ENCODE measurements around the gene C4orf50.

Gene C4orf50

DNA sequence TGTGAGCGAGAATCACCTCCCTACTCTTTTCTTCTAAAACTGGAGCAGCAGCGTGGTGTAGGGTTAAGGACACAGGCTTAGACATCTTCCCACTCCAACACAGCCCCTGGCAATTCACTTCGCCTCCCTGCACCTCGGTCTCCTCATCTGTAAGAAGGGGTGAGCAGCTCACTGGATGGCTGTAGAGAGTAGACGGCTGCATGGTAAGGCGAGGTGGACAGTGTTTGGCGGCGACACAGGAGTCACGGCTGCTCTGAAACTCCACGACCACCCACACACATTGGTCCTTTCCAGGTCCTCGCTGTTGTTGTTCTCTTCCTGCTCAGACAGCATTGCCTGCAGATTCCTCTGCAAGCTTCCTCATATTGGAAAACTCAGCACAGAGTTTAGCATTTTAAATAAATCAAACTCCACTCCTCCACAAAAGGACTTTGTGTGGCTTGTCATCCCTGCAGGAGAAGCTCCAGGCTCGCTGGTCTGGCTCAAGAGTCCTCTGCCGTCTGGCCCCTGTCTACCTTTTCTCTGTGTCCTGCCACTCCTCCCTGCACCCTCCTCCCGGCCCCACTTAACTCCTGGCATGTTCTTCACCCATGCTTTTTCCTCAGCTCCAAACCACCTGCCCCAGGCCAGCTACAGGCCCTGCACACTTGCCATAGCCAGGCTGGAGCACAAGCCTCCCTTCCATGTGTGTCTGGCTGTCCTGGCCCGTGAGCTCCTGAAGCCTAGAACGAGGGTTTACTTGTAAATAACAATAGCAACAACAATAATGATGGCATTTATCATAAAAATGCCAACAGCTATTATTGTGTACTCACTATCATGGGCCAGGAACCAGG, 84.0 kb downstream of the C4orf50 start:
- DNase-seq, result no peak

- no peak for DNase-seq
Measured at GRCh38 chr4:5933116-5933515, 85.1 kb downstream of the C4orf50 start.

GRCh38 chr4:5932035-5932568, 86.1 kb downstream of the C4orf50 start:
- DNase-seq, result no peak

DNA sequence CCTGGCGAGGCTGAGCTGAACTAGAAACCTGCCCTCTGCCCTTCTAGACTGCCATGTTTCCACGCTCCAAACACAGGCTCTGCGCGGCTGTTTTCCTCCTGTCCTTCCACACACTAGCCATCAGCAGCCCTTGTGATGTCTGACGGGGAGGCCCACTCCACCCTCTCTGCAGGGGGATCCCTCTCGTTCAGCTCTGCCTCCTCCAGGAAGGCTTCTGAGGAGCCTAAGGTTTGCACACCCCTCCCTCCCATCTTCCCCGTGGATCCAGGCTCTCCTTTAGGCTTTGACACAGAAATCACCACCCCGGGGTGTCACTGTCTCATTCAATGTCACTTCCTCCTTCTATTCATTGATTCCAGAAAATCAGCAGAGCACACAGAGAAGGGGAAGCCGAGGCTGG, 86.7 kb downstream of the C4orf50 start:
- DNase-seq, result no peak

GRCh38 chr4:5930876-5931275, 87.4 kb downstream of the C4orf50 start:
- DNase-seq, result no peak

- DNase-seq, result no peak
Measured at GRCh38 chr4:5930456-5930855, 87.8 kb downstream of the C4orf50 start.

GRCh38 chr4:5928844-5929420, 89.3 kb downstream of the C4orf50 start:
- DNase-seq, result no peak

- no peak for DNase-seq
Measured at GRCh38 chr4:5928274-5928673, 90.0 kb downstream of the C4orf50 start.

GRCh38 chr4:5927747-5928146, 90.5 kb downstream of the C4orf50 start:
- DNase-seq, result no peak

DNA sequence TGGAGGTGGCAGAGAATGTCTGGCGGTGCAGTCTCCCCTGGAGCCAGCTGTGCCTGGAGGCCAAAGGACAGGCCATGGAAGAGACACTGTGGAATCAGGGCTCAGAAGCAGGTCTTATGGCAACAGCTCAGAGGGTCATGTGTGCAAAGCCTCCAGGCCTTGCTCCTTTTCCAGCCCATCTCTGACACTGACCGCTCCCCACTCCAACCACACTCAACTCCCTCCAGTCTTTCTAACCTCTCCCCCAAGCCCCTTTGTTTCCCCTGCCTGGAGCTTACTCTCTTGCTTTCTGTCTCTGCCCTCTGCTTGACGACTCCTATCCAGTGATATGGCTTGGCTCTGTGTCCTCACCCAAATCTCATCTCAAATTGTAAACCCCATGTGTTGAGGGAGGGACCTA, 91.1 kb downstream of the C4orf50 start:
- DNase-seq, result no peak

- no peak for DNase-seq
Measured at GRCh38 chr4:5926598-5926997, 91.6 kb downstream of the C4orf50 start.

- no peak for DNase-seq
Measured at GRCh38 chr4:5925419-5926200, 92.6 kb downstream of the C4orf50 start.

- DNase-seq, result no peak
Measured at GRCh38 chr4:5924461-5925125, 93.6 kb downstream of the C4orf50 start.

DNA sequence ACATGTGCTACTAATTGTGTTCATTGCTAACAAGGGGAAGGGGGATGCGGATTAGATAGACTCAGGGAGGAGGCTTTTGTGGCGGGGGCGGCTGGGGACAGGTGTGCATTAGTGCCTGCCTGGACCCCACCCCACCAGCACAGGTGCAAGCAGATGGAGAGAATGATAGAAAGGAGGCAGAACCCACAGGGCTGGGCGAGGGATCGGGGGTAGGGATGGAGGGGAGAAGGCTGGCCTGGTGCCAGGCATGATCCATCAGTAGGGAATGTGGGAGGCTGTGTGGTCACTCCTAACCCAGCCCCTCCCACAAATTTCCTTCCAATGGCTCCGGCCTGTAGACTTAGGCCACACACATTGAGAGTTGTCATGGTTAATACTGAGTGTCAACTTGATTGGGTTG, 94.9 kb downstream of the C4orf50 start:
- DNase-seq, result no peak

- no peak for DNase-seq
Measured at GRCh38 chr4:5922556-5922955, 95.7 kb downstream of the C4orf50 start.

GRCh38 chr4:5921981-5922380, 96.2 kb downstream of the C4orf50 start:
- DNase-seq, result no peak

- no peak for DNase-seq
Measured at GRCh38 chr4:5921101-5921980, 96.9 kb downstream of the C4orf50 start.

GRCh38 chr4:5919571-5919970, 98.7 kb downstream of the C4orf50 start:
- no peak for DNase-seq

GRCh38 chr4:5919044-5919443, 99.2 kb downstream of the C4orf50 start:
- DNase-seq, result no peak

DNA sequence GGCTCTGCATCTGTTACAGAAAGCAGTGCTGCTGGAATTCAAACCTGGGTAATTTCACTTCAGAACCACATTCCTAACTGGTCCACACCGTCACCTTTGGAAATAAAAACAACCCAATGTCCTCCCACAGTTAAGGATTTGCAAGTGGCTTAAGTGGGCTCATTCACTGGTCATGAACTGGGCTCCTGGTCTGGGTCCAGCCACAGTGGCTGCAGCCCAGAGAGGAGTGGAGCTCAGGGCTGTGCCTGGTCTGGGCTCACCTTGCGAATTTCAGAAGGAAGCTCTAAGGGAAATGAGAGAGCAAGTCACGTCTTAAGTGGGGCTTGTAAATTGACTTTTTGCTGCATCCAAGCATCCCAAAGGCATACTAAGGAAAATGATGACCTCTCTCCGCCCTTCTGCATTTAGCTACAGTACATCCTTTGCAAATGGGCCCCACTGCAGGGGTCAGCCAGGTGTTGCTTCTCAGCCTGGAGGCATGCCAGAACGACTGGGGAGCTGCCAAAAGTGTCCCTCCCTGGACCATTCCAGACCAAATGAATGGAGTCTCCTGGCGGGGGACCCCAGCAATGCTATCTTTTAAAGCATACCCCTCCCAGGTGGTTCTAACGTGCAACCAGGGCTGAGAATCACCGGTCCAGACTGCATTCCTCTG, 99.8 kb downstream of the C4orf50 start:
- no peak for DNase-seq

- no peak for DNase-seq
Measured at GRCh38 chr4:5917672-5918071, 100.6 kb downstream of the C4orf50 start.
